Nephron (organoid): ENCODE data around the gene CLDN24.

Experiments used
- H3K27ac Mint-ChIP-seq, 3 experiments: 2 replicates each; pipeline ENCODE4 v1.8.0; 2020; ENCODE audit warnings: mixed read lengths in 3 of 3, mild to moderate bottlenecking in 2 of 3, moderate library complexity in 1 of 3
- H3K27me3 Mint-ChIP-seq: 2 replicates; pipeline ENCODE4 v1.8.0; 2021; ENCODE audit warnings: low read depth, mild to moderate bottlenecking, moderate library complexity, mixed read lengths
- H3K36me3 Mint-ChIP-seq: 2 replicates; pipeline ENCODE4 v1.8.0; 2020; ENCODE audit warnings: low read depth, mixed read lengths
- H3K4me1 Mint-ChIP-seq: 2 replicates; pipeline ENCODE4 v1.8.0; 2020; ENCODE audit warnings: mixed read lengths
- H3K4me3 Mint-ChIP-seq, 3 experiments: 2 replicates each; pipeline ENCODE4 v1.8.0; 2020; ENCODE audit warnings: mild to moderate bottlenecking in 3 of 3, mixed read lengths in 3 of 3, moderate library complexity in 2 of 3
- H3K9me3 Mint-ChIP-seq: 2 replicates; pipeline ENCODE4 v1.8.0; 2020; ENCODE audit warnings: mixed read lengths
- CTCF ChIP-seq, 3 experiments: fragments of 200-600 bp; sonication (generic); IDR thresholded peaks; one replicate each; pipeline ENCODE4 v1.5.0; 2021; ENCODE audit warnings: antibody characterized with exemption in 3 of 3; ENCODE audit not compliant: unreplicated experiment in 3 of 3

CLDN24 gene

GRCh38 chr4:183300655-183301054, 21.6 kb downstream of the CLDN24 start:
- H3K27ac Mint-ChIP-seq = no peak overlapping the region
- peaks cover 55% of the 10 kb centered on the region for H3K36me3 Mint-ChIP-seq
- no peaks in the 10 kb centered on the region for H3K27me3 Mint-ChIP-seq
- H3K4me1 Mint-ChIP-seq = no peaks in the 10 kb centered on the region
- H3K4me3 Mint-ChIP-seq = no peak overlapping the region
- H3K9me3 Mint-ChIP-seq = no peaks in the 10 kb centered on the region
- TF ChIP-seq CTCF (IDR thresholded peaks at IDR 0.05; ENCODE audit: unreplicated experiment in 3 of 3) = no peak

- TF ChIP-seq CTCF (IDR thresholded peaks at IDR 0.05; ENCODE audit: unreplicated experiment in 3 of 3) = no peak
- H3K27ac Mint-ChIP-seq = no peak overlapping the region
- no peaks in the 10 kb centered on the region for H3K9me3 Mint-ChIP-seq
- H3K4me3 Mint-ChIP-seq = no peak overlapping the region
- peaks cover 57% of the 10 kb centered on the region for H3K36me3 Mint-ChIP-seq
- H3K4me1 Mint-ChIP-seq = no peaks in the 10 kb centered on the region
- no peaks in the 10 kb centered on the region for H3K27me3 Mint-ChIP-seq
Observed at GRCh38 chr4:183300070-183300469, 22.2 kb downstream of the CLDN24 start.

GRCh38 chr4:183299464-183299863, 22.8 kb downstream of the CLDN24 start:
- no peak for TF ChIP-seq CTCF (IDR thresholded peaks at IDR 0.05; ENCODE audit: unreplicated experiment in 3 of 3)
- H3K36me3 Mint-ChIP-seq = peaks cover 57% of the 10 kb centered on the region
- H3K4me3 Mint-ChIP-seq = no peak overlapping the region
- H3K27me3 Mint-ChIP-seq = no peaks in the 10 kb centered on the region
- H3K27ac Mint-ChIP-seq = no peak overlapping the region
- H3K9me3 Mint-ChIP-seq = no peaks in the 10 kb centered on the region
- H3K4me1 Mint-ChIP-seq = no peaks in the 10 kb centered on the region

- Mint-ChIP-seq H3K27me3 (no peaks in the 10 kb centered on the region), H3K27ac (no peak overlapping the region), H3K4me1 (no peaks in the 10 kb centered on the region), H3K36me3 (peaks cover 50% of the 10 kb centered on the region), H3K9me3 (no peaks in the 10 kb centered on the region), H3K4me3 (no peak overlapping the region)
- TF ChIP-seq CTCF (IDR thresholded peaks at IDR 0.05; ENCODE audit: unreplicated experiment in 3 of 3) = no peak
Observed at GRCh38 chr4:183297675-183298074, 24.6 kb downstream of the CLDN24 start.

- no peaks in the 10 kb centered on the region for H3K4me1 Mint-ChIP-seq
- TF ChIP-seq CTCF (IDR thresholded peaks at IDR 0.05; ENCODE audit: unreplicated experiment in 3 of 3) = no peak
- no peaks in the 10 kb centered on the region for H3K27me3 Mint-ChIP-seq
- no peak overlapping the region for H3K27ac Mint-ChIP-seq
- H3K36me3 Mint-ChIP-seq = peaks cover 59% of the 10 kb centered on the region
- H3K9me3 Mint-ChIP-seq = no peaks in the 10 kb centered on the region
- H3K4me3 Mint-ChIP-seq = no peak overlapping the region
Observed at GRCh38 chr4:183295711-183296110, 26.5 kb downstream of the CLDN24 start.

GRCh38 chr4:183291070-183291469, 31.2 kb downstream of the CLDN24 start:
- Mint-ChIP-seq H3K4me3 (no peak overlapping the region), H3K36me3 (peaks cover 67% of the 10 kb centered on the region), H3K27ac (no peak overlapping the region), H3K4me1 (peaks cover 5% of the 10 kb centered on the region), H3K9me3 (no peaks in the 10 kb centered on the region), H3K27me3 (no peaks in the 10 kb centered on the region)
- no peak for TF ChIP-seq CTCF (IDR thresholded peaks at IDR 0.05; ENCODE audit: unreplicated experiment in 3 of 3)
